H1 (cell line): ENCODE measurements around the gene ZNF728. TPM values are rescaled to one million over a fixed set of nuclear protein-coding genes. Genes with fewer than 3 reads are reported as not detected.

ENCODE experiments used
- CTCF ChIA-PET: fragments of 300-600 bp; sonication (Branson Sonifier 250); formaldehyde crosslinking; loops from one replicate; lab custom pipeline; 2021; ENCODE audit not compliant: partially characterized antibody; lab: Charles Lee
- POLR2A ChIA-PET: fragments of 300-600 bp; sonication (Branson Sonifier 250); formaldehyde crosslinking; loops from one replicate; lab custom pipeline; 2021; ENCODE audit warnings: inconsistent platforms; ENCODE audit not compliant: partially characterized antibody; lab: Charles Lee
- DNase-seq, 2 experiments: peaks; one replicate each; pipeline versions ENCODE4 v3.0.0 to v3.0.0-alpha.2; 2010 to 2022; ENCODE audit warnings: low spot score in 2 of 2, low read depth in 1 of 2, mixed read lengths in 1 of 2
- FAIRE-seq: peaks from 2 replicates; lab custom pipeline; 2011; peaks lifted over from hg19 to GRCh38; lab: Jason Lieb, UNC
- H2AFZ ChIP-seq: 2 replicates; pipeline ENCODE4 v1.8.1; 2012; ENCODE audit warnings: low read length, inconsistent platforms
- H2AK5ac ChIP-seq: 2 replicates; pipeline ENCODE4 v1.6.1; 2013; ENCODE audit warnings: low read depth, low read length
- H2BK120ac ChIP-seq: replicated peaks from 2 replicates; pipeline ENCODE3; 2013; ENCODE audit warnings: low read depth, low read length, inconsistent platforms
- H2BK12ac ChIP-seq: 2 replicates; pipeline ENCODE4 v1.6.1; 2013; ENCODE audit warnings: low read depth, low read length
- H2BK15ac ChIP-seq: 2 replicates; pipeline ENCODE4 v1.6.1; 2013; ENCODE audit warnings: low read length
- H2BK20ac ChIP-seq: 2 replicates; pipeline ENCODE4 v1.6.1; 2013; ENCODE audit warnings: low read length
- H2BK5ac ChIP-seq: 2 replicates; pipeline ENCODE4 v1.6.1; 2013; ENCODE audit warnings: low read depth, low read length
- H3K14ac ChIP-seq: 2 replicates; pipeline ENCODE4 v1.6.1; 2013; ENCODE audit warnings: inconsistent platforms; ENCODE audit not compliant: insufficient read length
- H3K18ac ChIP-seq: 2 replicates; pipeline ENCODE4 v1.6.1; 2013; ENCODE audit warnings: low read length; ENCODE audit errors: extremely low read depth
- H3K23ac ChIP-seq: 2 replicates; pipeline ENCODE4 v1.6.1; 2013; ENCODE audit warnings: inconsistent platforms; ENCODE audit not compliant: insufficient read length
- H3K23me2 ChIP-seq: 2 replicates; pipeline ENCODE4 v1.6.1; 2013; ENCODE audit warnings: low read depth, low read length
- H3K27ac ChIP-seq: 2 replicates; pipeline ENCODE4 v1.6.1; 2011; ENCODE audit warnings: low read depth, low read length, inconsistent platforms
- H3K27me3 ChIP-seq, 4 experiments: replicated peaks in 1 of 4; 1 replicate in 1 of 4; 2 replicates in 3 of 4; pipeline versions ENCODE4 v1.6.1 to v1.8.1; 2011 to 2013; ENCODE audit warnings: low read length in 3 of 4, mild to moderate bottlenecking in 3 of 4, inconsistent platforms in 2 of 4, mixed read lengths in 2 of 4, moderate library complexity in 1 of 4; ENCODE audit not compliant: control insufficient read depth in 3 of 4, insufficient read depth in 3 of 4; ENCODE audit errors: extremely low read depth in 1 of 4
- H3K36me3 ChIP-seq, 4 experiments: 2 replicates each; pipeline versions ENCODE4 v1.6.1 to v1.8.1; 2011 to 2013; ENCODE audit warnings: mild to moderate bottlenecking in 4 of 4, low read length in 3 of 4, moderate library complexity in 2 of 4, control low read depth in 1 of 4, inconsistent platforms in 1 of 4; ENCODE audit not compliant: insufficient read depth in 4 of 4, control insufficient read depth in 2 of 4
- H3K4ac ChIP-seq: replicated peaks from 2 replicates; pipeline ENCODE3; 2013; ENCODE audit warnings: low read length, low read depth, mixed read lengths, inconsistent platforms; ENCODE audit not compliant: insufficient read length
- H3K4me1 ChIP-seq, 4 experiments: replicated peaks in 1 of 4; 1 replicate in 1 of 4; 2 replicates in 3 of 4; pipeline versions ENCODE4 v1.6.1 to v1.8.1; 2011 to 2013; ENCODE audit warnings: low read length in 3 of 4, inconsistent platforms in 2 of 4, mixed read lengths in 1 of 4; ENCODE audit not compliant: insufficient read depth in 4 of 4, control insufficient read depth in 3 of 4
- H3K4me2 ChIP-seq, 2 experiments: 2 replicates each; pipeline versions ENCODE4 v1.6.1 to v1.8.1; 2011 to 2013; ENCODE audit warnings: low read depth in 2 of 2, low read length in 2 of 2, control low read depth in 1 of 2, inconsistent platforms in 1 of 2, mild to moderate bottlenecking in 1 of 2; ENCODE audit not compliant: insufficient read depth in 1 of 2
- H3K4me3 ChIP-seq, 4 experiments: fragments of 200-600, 300-600 bp in 1 of 4; sonication (generic), shearing (Covaris generic), sonication (Bioruptor Twin) in 1 of 4; 2 replicates each; pipeline versions ENCODE4 v1.5.1 to v1.8.1; 2011 to 2016; ENCODE audit warnings: low read length in 4 of 4, low read depth in 3 of 4, control low read depth in 2 of 4, inconsistent platforms in 2 of 4, mild to moderate bottlenecking in 2 of 4, mixed read lengths in 1 of 4, moderate library complexity in 1 of 4; ENCODE audit not compliant: insufficient read depth in 2 of 4; ENCODE audit errors: extremely low read depth in 1 of 4
- H3K56ac ChIP-seq: replicated peaks from 2 replicates; pipeline ENCODE3; 2013; ENCODE audit warnings: low read depth, mild to moderate bottlenecking, mixed read lengths, low read length, inconsistent platforms; ENCODE audit not compliant: insufficient read length
- H3K79me1 ChIP-seq: 2 replicates; pipeline ENCODE4 v1.6.1; 2013; ENCODE audit warnings: low read depth, low read length, control low read depth
- H3K79me2 ChIP-seq, 2 experiments: 2 replicates each; pipeline versions ENCODE4 v1.6.1 to v1.8.1; 2012 to 2013; ENCODE audit warnings: low read length in 2 of 2, mild to moderate bottlenecking in 2 of 2, inconsistent platforms in 1 of 2; ENCODE audit not compliant: insufficient read depth in 2 of 2, control insufficient read depth in 1 of 2
- H3K9ac ChIP-seq, 4 experiments: replicated peaks in 1 of 4; 1 replicate in 1 of 4; 2 replicates in 3 of 4; pipeline versions ENCODE4 v1.6.1 to v1.8.1; 2011 to 2013; ENCODE audit warnings: low read depth in 3 of 4, low read length in 3 of 4, control low read depth in 2 of 4, mild to moderate bottlenecking in 2 of 4, moderate library complexity in 2 of 4, inconsistent platforms in 1 of 4; ENCODE audit errors: extremely low read depth in 1 of 4
- H3K9me3 ChIP-seq, 2 experiments: 2 replicates each; pipeline versions ENCODE4 v1.6.1 to v1.8.1; 2012 to 2013; ENCODE audit warnings: mild to moderate bottlenecking in 2 of 2, moderate library complexity in 2 of 2, control low read depth in 1 of 2, inconsistent platforms in 1 of 2, low read depth in 1 of 2, low read length in 1 of 2, mixed read lengths in 1 of 2; ENCODE audit not compliant: insufficient read depth in 2 of 2
- H4K20me1 ChIP-seq, 2 experiments: replicated peaks in 1 of 2; 2 replicates each; pipeline versions ENCODE3 to v1.8.1; 2011 to 2013; ENCODE audit warnings: inconsistent platforms in 2 of 2, low read length in 2 of 2, mild to moderate bottlenecking in 1 of 2; ENCODE audit not compliant: insufficient read depth in 2 of 2, control insufficient read depth in 1 of 2
- H4K5ac ChIP-seq: 2 replicates; pipeline ENCODE4 v1.6.1; 2013; ENCODE audit warnings: low read length, low read depth, mixed read lengths, inconsistent platforms; ENCODE audit not compliant: insufficient read length
- H4K8ac ChIP-seq: 2 replicates; pipeline ENCODE4 v1.8.0; 2013; ENCODE audit warnings: mild to moderate bottlenecking, moderate library complexity, low read length, inconsistent platforms; ENCODE audit not compliant: insufficient read depth; ENCODE audit errors: extremely low read depth
- H4K91ac ChIP-seq: replicated peaks from 2 replicates; pipeline ENCODE3; 2013; ENCODE audit warnings: low read length, mixed read lengths, inconsistent platforms; ENCODE audit not compliant: insufficient read length
- MAX ChIP-seq: IDR thresholded peaks from 2 replicates; pipeline ENCODE4 v1.6.1; 2012; ENCODE audit warnings: inconsistent platforms
- RNF2 ChIP-seq: fragments of 200-900, 300-1000 bp; sonication (generic); IDR thresholded peaks from 2 replicates; pipeline ENCODE4 v1.7.1; 2016; ENCODE audit warnings: borderline replicate concordance, low read depth, mild to moderate bottlenecking, antibody characterized with exemption, low read length; ENCODE audit not compliant: poor library complexity, severe bottlenecking; ENCODE audit errors: missing control alignments
- ZNF274 ChIP-seq: IDR thresholded peaks from 2 replicates; pipeline ENCODE4 v1.7.0; 2012; ENCODE audit warnings: low read length, borderline replicate concordance; ENCODE audit errors: extremely low read depth
- WGBS, 2 experiments: shearing (Covaris generic) in 1 of 2; methylation state at CpG; one replicate each; pipeline versions ENCODE4 v1.1.6 to v1.1.7; 2013 to 2015; ENCODE audit warnings: low lambda C conversion rate in 2 of 2, mixed read lengths in 2 of 2, inconsistent platforms in 1 of 2, low coverage in 1 of 2, missing lambda C conversion rate in 1 of 2; ENCODE audit not compliant: insufficient replicate concordance in 2 of 2, insufficient coverage in 1 of 2, insufficient read length in 1 of 2; ENCODE audit errors: extremely low coverage in 1 of 2, missing lambda C conversion rate in 1 of 2; 5-methylcytosine and 5-hydroxymethylcytosine counted together
- polyA plus RNA-seq, 7 experiments: library from polyadenylated mRNA; depleted of rRNA in 3 of 7; stranded (reverse) in 5 of 7; unstranded in 2 of 7; fragments of >200 nt in 5 of 7; fragments of 200-250 nt in 2 of 7; gene quantifications; 1 replicate in 5 of 7; 2 replicates in 1 of 7; 4 replicates in 1 of 7; pipeline versions ENCODE4 v1.2.1 to v1.2.3, GENCODE V29; 2011 to 2013; ENCODE audit warnings: missing spikeins in 2 of 7, mixed read lengths in 2 of 7
- total RNA-seq: library from RNA; stranded (reverse); fragmentation: NEBNext Ultra II Directional; extraction: Animal tissue kit (Norgen Biotek cat#: 25700); gene quantifications from 2 replicates; pipeline ENCODE4 v1.2.1, GENCODE V29; 2021

The ZNF728 gene
- total and polyA plus RNA-seq, 2 of the 8 experiments (the other 6 are each of a cell fraction or from before 2014, with no cell fraction given), result not detected

- Histone ChIP-seq H3K27me3 (no peaks in the 10 kb centered on the region), H3K79me2 (no peaks in the 10 kb centered on the region), H3K23ac (no peak overlapping the region), H3K4me3 (no peak overlapping the region), H3K23me2 (no peaks in the 10 kb centered on the region), H2BK120ac (no peak overlapping the region), H4K91ac (no peak overlapping the region), H2BK15ac (no peak overlapping the region), H3K18ac (no peak overlapping the region), H2AK5ac (no peak overlapping the region), H3K4me1 (no peaks in the 10 kb centered on the region), H2AFZ (no peak overlapping the region), H3K4me2 (no peak overlapping the region), H3K9me3 (peaks cover 42 to 45% of the 10 kb centered on the region in 2 experiments), H4K20me1 (no peaks in the 10 kb centered on the region), H2BK20ac (no peak overlapping the region), H2BK5ac (no peak overlapping the region), H3K79me1 (no peaks in the 10 kb centered on the region), H4K5ac (no peak overlapping the region), H3K9ac (no peak overlapping the region), H3K14ac (no peak overlapping the region), H4K8ac (no peak overlapping the region), H3K27ac (no peak overlapping the region), H3K4ac (no peak overlapping the region), H3K56ac (no peak overlapping the region), H3K36me3 (no peaks in the 10 kb centered on the region), H2BK12ac (no peak overlapping the region)
- 97% methylated on average over 2 of the region's 2 CpGs; no CpG with 5 or more reads in 1 of the 2 experiments for WGBS, 2 experiments
- DNase-seq (no peak), FAIRE-seq (no peak)
- peak; percentile 80; the same call in 1 of the 2 replicates for TF ChIP-seq ZNF274
- TF ChIP-seq MAX, result no peak
- TF ChIP-seq RNF2, result no peak
- CTCF ChIA-PET, result interaction anchor here (0.7 kb wide), 1 partner anchor 102 kb away, joined by 3 read pairs; no protein-coding TSS in a partner anchor
- POLR2A ChIA-PET, result no interaction called here
These were observed 26.7 kb downstream of the ZNF728 start for GRCh38 chr19:22976248-22976647.
